Neural cell (in vitro differentiated cells): ENCODE data around the gene SH3BP4. TPM values are rescaled to one million over a fixed set of nuclear protein-coding genes. Genes with fewer than 3 reads are reported as not detected.

Experiments used
- H2AFZ ChIP-seq: fragments of 200-600, 300-800 bp; sonication (generic), shearing (Covaris generic); 2 replicates; pipeline ENCODE4 v1.6.0; 2014; ENCODE audit warnings: low read depth, mild to moderate bottlenecking, antibody characterized with exemption, low read length, moderate library complexity
- H3F3A ChIP-seq: fragments of 200-600 bp; shearing (Covaris generic); 2 replicates; pipeline ENCODE4 v1.6.1; 2016; ENCODE audit warnings: mild to moderate bottlenecking, moderate library complexity, mixed read lengths, antibody characterized with exemption, low read length; ENCODE audit not compliant: insufficient read depth, poor library complexity, severe bottlenecking
- H3K27ac ChIP-seq: fragments of 200-600, 300-800 bp; sonication (generic), shearing (Covaris generic); 2 replicates; pipeline ENCODE4 v1.5.1; 2014; ENCODE audit warnings: mild to moderate bottlenecking, low read length, moderate library complexity
- H3K27me3 ChIP-seq: fragments of 300-800, 200-600 bp; sonication (generic), shearing (Covaris generic); 2 replicates; pipeline ENCODE4 v1.6.0; 2014; ENCODE audit warnings: mild to moderate bottlenecking, low read depth, low read length, moderate library complexity; ENCODE audit not compliant: insufficient read depth
- H3K36me3 ChIP-seq: fragments of 300-800, 200-600 bp; sonication (generic), shearing (Covaris generic); 2 replicates; pipeline ENCODE4 v1.5.1; 2014; ENCODE audit warnings: mild to moderate bottlenecking, antibody characterized with exemption, low read length, moderate library complexity; ENCODE audit not compliant: insufficient read depth
- H3K4me2 ChIP-seq: fragments of 300-800, 200-600 bp; sonication (generic), shearing (Covaris generic); 2 replicates; pipeline ENCODE4 v1.6.0; 2014; ENCODE audit warnings: mild to moderate bottlenecking, low read length
- H3K4me3 ChIP-seq: fragments of 300-800, 200-600 bp; sonication (generic), shearing (Covaris generic); 2 replicates; pipeline ENCODE4 v1.5.1; 2014; ENCODE audit warnings: mild to moderate bottlenecking, low read length, moderate library complexity
- H3K79me2 ChIP-seq: fragments of 200-600 bp; shearing (Covaris generic); replicated peaks from 2 replicates; pipeline ENCODE4 v1.6.0; 2014; ENCODE audit warnings: mild to moderate bottlenecking, low read length, moderate library complexity; ENCODE audit not compliant: insufficient read depth
- H3K9ac ChIP-seq: fragments of 300-800, 200-600 bp; sonication (generic), shearing (Covaris generic); 2 replicates; pipeline ENCODE4 v1.6.1; 2016; ENCODE audit warnings: mild to moderate bottlenecking, low read length, mixed read lengths
- H3K9me2 ChIP-seq: fragments of 200-600 bp; shearing (Covaris generic); 2 replicates; pipeline ENCODE4 v1.6.1; 2016; ENCODE audit warnings: mild to moderate bottlenecking, low read length, mixed read lengths; ENCODE audit not compliant: insufficient read depth
- H3K9me3 ChIP-seq: fragments of 200-600, 300-800 bp; sonication (generic), shearing (Covaris generic); 2 replicates; pipeline ENCODE4 v1.6.1; 2016; ENCODE audit warnings: mild to moderate bottlenecking, mixed run types, low read length, moderate library complexity, mixed read lengths
- H4K20me1 ChIP-seq: fragments of 200-600 bp; shearing (Covaris generic); 2 replicates; pipeline ENCODE4 v1.6.1; 2016; ENCODE audit warnings: mild to moderate bottlenecking, mixed run types; ENCODE audit not compliant: insufficient read depth
- EP300 ChIP-seq: fragments of 450-650 bp; conservative IDR thresholded peaks from 2 replicates; pipeline ENCODE4 v1.6.1; 2014; ENCODE audit warnings: antibody characterized with exemption, mild to moderate bottlenecking, moderate library complexity; ENCODE audit not compliant: poor library complexity, severe bottlenecking
- EZH2 ChIP-seq: fragments of 200-600, 300-800 bp; shearing (Covaris generic), sonication (generic); IDR thresholded peaks from 2 replicates; pipeline ENCODE4 v1.6.1; 2014; ENCODE audit warnings: antibody characterized with exemption, low read length, borderline replicate concordance, mild to moderate bottlenecking; ENCODE audit not compliant: insufficient read depth, poor library complexity, severe bottlenecking
- MXI1 ChIP-seq: fragments of 450-650 bp; conservative IDR thresholded peaks from 2 replicates; pipeline ENCODE4 v1.6.1; 2014; ENCODE audit warnings: antibody characterized with exemption, mild to moderate bottlenecking; ENCODE audit not compliant: poor library complexity, severe bottlenecking
- POLR2AphosphoS5 ChIP-seq: IDR thresholded peaks from 2 replicates; pipeline ENCODE4 v1.6.1; 2012
- RAD21 ChIP-seq: fragments of 450-650 bp; conservative IDR thresholded peaks from 2 replicates; pipeline ENCODE4 v1.6.1; 2014; ENCODE audit warnings: antibody characterized with exemption, mild to moderate bottlenecking, moderate library complexity
- SMC3 ChIP-seq: fragments of 450-650 bp; conservative IDR thresholded peaks from 2 replicates; pipeline ENCODE4 v1.6.1; 2014; ENCODE audit warnings: antibody characterized with exemption, mild to moderate bottlenecking, moderate library complexity; ENCODE audit not compliant: poor library complexity
- TAF1 ChIP-seq: IDR thresholded peaks from 2 replicates; pipeline ENCODE4 v1.6.1; 2012; ENCODE audit warnings: low read depth
- polyA plus RNA-seq: library from polyadenylated mRNA; depleted of rRNA; stranded (reverse); fragments of >200 nt; gene quantifications from 2 replicates; pipeline ENCODE4 v1.2.3, GENCODE V29; 2014
- TF ChIP-seq, protein P1 (sequence below): IDR thresholded peaks from 2 replicates; pipeline ENCODE4 v1.6.1; 2012; ENCODE audit warnings: borderline replicate concordance
- TF ChIP-seq, protein P2 (sequence below): fragments of 450-650 bp; IDR thresholded peaks from 2 replicates; pipeline ENCODE4 v1.5.1; 2014; ENCODE audit warnings: antibody characterized with exemption, mild to moderate bottlenecking, moderate library complexity; ENCODE audit not compliant: poor library complexity, severe bottlenecking

SH3BP4 gene
- polyA plus RNA-seq, 1 donor from 2014 or later = 3.3 TPM

DNA sequence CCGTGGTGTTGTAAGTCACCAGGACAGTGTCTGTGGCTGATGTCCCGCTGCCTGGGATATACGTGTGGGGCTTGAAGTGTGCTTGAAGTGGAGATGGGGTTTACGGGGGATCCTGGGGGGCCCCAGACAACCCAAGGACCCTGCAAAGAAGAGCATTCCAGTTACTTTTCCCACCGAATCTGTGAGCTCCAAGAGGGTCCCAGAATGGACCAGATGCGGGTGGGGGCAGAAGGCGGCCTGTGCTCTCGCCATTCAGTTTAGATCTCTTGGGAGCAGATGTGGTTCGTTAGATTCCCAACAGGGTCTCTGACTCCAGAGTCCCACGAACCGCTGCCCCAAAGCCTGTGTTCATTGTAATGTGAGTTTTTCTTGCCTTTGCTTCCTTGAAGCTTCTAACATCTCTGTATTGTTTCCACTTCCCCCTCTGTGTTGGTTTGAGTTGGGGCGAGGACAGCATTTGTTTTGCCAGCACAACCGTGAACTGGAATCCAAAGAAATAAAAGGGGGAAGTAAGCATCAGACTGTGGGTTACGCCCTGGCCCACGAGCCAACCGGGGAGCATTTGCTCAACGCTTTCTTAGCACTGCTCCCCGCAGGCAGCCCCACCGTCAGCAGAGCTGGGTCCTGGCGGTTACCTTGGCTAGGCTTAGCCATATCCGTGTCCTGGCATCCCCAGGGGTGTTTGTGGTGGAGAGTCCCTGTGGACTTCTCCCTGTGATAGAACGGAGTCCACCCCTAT lies 92.1 kb downstream of the SH3BP4 start (continued):
- TF ChIP-seq TAF1 = no peak
- TF ChIP-seq EZH2 = no peak

DNA sequence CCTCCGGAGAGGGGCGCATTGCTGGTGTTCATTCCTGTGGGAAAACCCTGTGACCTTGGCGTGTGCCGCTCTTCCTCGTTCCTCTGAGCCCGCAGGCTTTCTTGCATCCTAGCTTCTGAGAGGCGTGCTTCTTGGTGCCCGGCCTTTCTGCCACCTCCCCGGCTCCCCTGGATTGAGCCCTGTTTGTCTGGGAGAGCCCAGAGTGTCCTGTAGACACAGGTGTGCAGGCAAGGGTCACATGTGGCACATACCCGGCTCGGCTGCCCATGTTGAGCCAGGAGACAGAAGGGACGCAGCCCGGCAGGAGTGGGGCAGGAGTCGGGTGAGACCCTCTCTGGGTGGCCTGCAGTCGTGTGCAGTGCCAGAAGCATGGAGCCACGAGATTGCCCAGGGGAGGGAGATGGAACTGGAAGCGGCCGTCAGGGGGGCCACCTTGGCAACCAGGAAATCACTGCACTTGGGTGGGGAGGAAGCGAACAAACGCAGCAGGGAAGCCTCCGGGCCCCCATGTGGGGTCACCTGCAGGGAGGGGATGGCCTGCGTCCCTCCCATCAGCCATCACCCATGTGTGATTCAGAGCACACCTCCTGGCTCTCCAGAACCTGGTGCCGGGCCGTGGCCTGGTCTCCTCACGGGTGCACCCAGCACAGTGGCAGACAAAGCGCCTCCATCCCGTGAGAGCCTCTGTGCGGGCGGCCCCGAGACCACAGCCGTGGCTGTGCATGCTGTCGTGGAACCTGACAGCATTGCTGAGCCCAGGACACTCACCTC lies 92.9 kb downstream of the SH3BP4 start:
- Histone ChIP-seq H3K27me3 (no peaks in the 10 kb centered on the region), H3K36me3 (no peaks in the 10 kb centered on the region), H2AFZ (no peak overlapping the region), H4K20me1 (no peaks in the 10 kb centered on the region), H3K79me2 (no peaks in the 10 kb centered on the region), H3K9me3 (no peaks in the 10 kb centered on the region), H3K4me3 (no peak overlapping the region), H3F3A (no peaks in the 10 kb centered on the region), H3K27ac (no peak overlapping the region), H3K9ac (no peak overlapping the region), H3K4me2 (no peak overlapping the region), H3K9me2 (no peaks in the 10 kb centered on the region)
- TF ChIP-seq TAF1 (no peak), POLR2AphosphoS5 (no peak), EZH2 (no peak), RAD21 (no peak), MXI1 (no peak), EP300 (no peak), SMC3 (no peak)
- TF ChIP-seq, protein P1, sequence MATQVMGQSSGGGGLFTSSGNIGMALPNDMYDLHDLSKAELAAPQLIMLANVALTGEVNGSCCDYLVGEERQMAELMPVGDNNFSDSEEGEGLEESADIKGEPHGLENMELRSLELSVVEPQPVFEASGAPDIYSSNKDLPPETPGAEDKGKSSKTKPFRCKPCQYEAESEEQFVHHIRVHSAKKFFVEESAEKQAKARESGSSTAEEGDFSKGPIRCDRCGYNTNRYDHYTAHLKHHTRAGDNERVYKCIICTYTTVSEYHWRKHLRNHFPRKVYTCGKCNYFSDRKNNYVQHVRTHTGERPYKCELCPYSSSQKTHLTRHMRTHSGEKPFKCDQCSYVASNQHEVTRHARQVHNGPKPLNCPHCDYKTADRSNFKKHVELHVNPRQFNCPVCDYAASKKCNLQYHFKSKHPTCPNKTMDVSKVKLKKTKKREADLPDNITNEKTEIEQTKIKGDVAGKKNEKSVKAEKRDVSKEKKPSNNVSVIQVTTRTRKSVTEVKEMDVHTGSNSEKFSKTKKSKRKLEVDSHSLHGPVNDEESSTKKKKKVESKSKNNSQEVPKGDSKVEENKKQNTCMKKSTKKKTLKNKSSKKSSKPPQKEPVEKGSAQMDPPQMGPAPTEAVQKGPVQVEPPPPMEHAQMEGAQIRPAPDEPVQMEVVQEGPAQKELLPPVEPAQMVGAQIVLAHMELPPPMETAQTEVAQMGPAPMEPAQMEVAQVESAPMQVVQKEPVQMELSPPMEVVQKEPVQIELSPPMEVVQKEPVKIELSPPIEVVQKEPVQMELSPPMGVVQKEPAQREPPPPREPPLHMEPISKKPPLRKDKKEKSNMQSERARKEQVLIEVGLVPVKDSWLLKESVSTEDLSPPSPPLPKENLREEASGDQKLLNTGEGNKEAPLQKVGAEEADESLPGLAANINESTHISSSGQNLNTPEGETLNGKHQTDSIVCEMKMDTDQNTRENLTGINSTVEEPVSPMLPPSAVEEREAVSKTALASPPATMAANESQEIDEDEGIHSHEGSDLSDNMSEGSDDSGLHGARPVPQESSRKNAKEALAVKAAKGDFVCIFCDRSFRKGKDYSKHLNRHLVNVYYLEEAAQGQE = no peak
- TF ChIP-seq, protein P2, sequence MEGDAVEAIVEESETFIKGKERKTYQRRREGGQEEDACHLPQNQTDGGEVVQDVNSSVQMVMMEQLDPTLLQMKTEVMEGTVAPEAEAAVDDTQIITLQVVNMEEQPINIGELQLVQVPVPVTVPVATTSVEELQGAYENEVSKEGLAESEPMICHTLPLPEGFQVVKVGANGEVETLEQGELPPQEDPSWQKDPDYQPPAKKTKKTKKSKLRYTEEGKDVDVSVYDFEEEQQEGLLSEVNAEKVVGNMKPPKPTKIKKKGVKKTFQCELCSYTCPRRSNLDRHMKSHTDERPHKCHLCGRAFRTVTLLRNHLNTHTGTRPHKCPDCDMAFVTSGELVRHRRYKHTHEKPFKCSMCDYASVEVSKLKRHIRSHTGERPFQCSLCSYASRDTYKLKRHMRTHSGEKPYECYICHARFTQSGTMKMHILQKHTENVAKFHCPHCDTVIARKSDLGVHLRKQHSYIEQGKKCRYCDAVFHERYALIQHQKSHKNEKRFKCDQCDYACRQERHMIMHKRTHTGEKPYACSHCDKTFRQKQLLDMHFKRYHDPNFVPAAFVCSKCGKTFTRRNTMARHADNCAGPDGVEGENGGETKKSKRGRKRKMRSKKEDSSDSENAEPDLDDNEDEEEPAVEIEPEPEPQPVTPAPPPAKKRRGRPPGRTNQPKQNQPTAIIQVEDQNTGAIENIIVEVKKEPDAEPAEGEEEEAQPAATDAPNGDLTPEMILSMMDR = no peak
